ENCODE results near the gene DIO1.

DNA sequence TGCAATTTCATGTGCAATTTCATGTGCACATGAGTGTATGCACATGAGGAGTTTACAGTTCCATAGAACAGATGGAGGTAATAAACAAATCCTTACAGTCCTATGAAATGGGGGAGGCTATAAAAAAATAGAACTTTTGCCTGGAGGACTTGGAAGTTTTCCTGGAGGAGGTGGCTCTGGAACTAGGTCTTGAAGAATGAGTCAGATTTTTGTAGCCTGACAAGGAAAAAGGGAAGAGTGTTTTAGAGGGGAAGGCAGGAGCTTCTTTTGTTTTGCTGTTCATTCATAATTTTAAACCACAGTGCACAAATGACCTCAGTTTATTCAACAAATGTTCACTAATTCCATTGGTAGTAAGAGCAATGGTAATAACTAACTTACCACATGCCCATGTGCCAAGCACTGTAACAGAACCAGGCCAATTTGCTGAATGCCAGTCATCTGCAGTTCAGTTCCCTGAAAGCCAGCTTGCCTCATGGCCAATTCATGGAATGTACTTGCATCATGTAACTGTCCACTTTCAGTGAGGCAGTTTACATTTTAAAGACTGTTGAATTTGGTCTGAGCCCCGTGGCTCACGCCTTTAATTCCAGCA lies 2.7 kb downstream of the DIO1 start:
- TF ChIP-seq, protein P1, sequence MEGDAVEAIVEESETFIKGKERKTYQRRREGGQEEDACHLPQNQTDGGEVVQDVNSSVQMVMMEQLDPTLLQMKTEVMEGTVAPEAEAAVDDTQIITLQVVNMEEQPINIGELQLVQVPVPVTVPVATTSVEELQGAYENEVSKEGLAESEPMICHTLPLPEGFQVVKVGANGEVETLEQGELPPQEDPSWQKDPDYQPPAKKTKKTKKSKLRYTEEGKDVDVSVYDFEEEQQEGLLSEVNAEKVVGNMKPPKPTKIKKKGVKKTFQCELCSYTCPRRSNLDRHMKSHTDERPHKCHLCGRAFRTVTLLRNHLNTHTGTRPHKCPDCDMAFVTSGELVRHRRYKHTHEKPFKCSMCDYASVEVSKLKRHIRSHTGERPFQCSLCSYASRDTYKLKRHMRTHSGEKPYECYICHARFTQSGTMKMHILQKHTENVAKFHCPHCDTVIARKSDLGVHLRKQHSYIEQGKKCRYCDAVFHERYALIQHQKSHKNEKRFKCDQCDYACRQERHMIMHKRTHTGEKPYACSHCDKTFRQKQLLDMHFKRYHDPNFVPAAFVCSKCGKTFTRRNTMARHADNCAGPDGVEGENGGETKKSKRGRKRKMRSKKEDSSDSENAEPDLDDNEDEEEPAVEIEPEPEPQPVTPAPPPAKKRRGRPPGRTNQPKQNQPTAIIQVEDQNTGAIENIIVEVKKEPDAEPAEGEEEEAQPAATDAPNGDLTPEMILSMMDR (IDR thresholded peaks at IDR 0.05) = no peak
- TF ChIP-seq POLR2A (IDR thresholded peaks at IDR 0.05) = no peak
